Measurements from ENCODE around the gene RPL31.

Gene RPL31

GRCh38 chr2:100957996-100958653, 44.0 kb upstream of the RPL31 start:
- H3K4me3 ChIP-seq (ENCODE audit: low read depth, low read length), result no peak overlapping the region
- TF ChIP-seq, protein P1, sequence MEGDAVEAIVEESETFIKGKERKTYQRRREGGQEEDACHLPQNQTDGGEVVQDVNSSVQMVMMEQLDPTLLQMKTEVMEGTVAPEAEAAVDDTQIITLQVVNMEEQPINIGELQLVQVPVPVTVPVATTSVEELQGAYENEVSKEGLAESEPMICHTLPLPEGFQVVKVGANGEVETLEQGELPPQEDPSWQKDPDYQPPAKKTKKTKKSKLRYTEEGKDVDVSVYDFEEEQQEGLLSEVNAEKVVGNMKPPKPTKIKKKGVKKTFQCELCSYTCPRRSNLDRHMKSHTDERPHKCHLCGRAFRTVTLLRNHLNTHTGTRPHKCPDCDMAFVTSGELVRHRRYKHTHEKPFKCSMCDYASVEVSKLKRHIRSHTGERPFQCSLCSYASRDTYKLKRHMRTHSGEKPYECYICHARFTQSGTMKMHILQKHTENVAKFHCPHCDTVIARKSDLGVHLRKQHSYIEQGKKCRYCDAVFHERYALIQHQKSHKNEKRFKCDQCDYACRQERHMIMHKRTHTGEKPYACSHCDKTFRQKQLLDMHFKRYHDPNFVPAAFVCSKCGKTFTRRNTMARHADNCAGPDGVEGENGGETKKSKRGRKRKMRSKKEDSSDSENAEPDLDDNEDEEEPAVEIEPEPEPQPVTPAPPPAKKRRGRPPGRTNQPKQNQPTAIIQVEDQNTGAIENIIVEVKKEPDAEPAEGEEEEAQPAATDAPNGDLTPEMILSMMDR (IDR thresholded peaks at IDR 0.05; ENCODE audit: low read depth, low read length, missing control alignments), result no peak
- peak; percentile 80 for DNase-seq (ENCODE audit: low read depth)
- in situ Hi-C loops (cut with HindIII; ENCODE audit: low sequenced_read_pairs), result no loop called here

- TF ChIP-seq, protein P1 (IDR thresholded peaks at IDR 0.05; ENCODE audit: low read depth, low read length, missing control alignments), result no peak
- H3K4me3 ChIP-seq (ENCODE audit: low read depth, low read length), result no peak overlapping the region
- no peak for DNase-seq (ENCODE audit: low read depth)
- in situ Hi-C loops (cut with HindIII; ENCODE audit: low sequenced_read_pairs), result no loop called here
Measured at GRCh38 chr2:100959225-100959880, 42.7 kb upstream of the RPL31 start.

GRCh38 chr2:100960688-100961087, 41.4 kb upstream of the RPL31 start:
- TF ChIP-seq, protein P1 (IDR thresholded peaks at IDR 0.05; ENCODE audit: low read depth, low read length, missing control alignments), result no peak
- in situ Hi-C loops (cut with HindIII; ENCODE audit: low sequenced_read_pairs), result no loop called here
- no peak overlapping the region for H3K4me3 ChIP-seq (ENCODE audit: low read depth, low read length)
- no peak for DNase-seq (ENCODE audit: low read depth)

DNA sequence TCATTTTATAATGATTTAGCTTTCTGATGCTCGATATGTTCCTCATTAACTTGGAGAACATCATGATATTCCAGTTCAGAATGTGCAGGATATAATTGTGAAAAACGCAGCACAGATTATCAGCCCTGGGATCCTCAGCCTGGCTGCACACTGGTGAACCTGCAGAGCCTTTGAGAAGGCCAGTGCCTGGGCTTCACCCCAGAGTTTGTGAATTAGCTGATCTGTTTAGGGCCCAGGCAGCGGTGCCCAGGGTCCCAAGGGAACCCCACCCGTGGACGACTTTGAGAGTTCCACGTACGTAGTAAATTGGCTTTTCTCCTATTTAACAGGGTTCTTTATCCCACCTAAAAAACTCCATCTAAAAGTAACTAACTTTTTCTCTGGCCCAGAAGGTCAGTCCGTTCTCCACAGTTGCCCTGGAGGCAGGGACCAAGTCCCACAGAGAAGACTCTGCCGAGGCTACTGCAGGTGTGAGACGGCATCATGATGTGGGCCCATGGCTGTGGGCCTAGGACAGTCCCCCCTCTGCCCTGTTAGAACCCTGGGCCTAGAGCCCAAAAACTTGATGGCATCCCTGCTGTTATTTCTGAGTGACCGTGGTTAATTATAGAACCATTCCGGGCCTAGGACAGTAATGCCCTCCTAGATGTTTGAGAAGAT, 39.6 kb upstream of the RPL31 start:
- in situ Hi-C loops (cut with HindIII; ENCODE audit: low sequenced_read_pairs), result no loop called here
- TF ChIP-seq, protein P1 (IDR thresholded peaks at IDR 0.05; ENCODE audit: low read depth, low read length, missing control alignments), result no peak
- no peak overlapping the region for H3K4me3 ChIP-seq (ENCODE audit: low read depth, low read length)
- no peak for DNase-seq (ENCODE audit: low read depth)

- no peak for DNase-seq (ENCODE audit: low read depth)
- TF ChIP-seq, protein P1 (IDR thresholded peaks at IDR 0.05; ENCODE audit: low read depth, low read length, missing control alignments), result no peak
- no peak overlapping the region for H3K4me3 ChIP-seq (ENCODE audit: low read depth, low read length)
- in situ Hi-C loops (cut with HindIII; ENCODE audit: low sequenced_read_pairs), result no loop called here
Measured at GRCh38 chr2:100963026-100963375, 39.1 kb upstream of the RPL31 start.

DNA sequence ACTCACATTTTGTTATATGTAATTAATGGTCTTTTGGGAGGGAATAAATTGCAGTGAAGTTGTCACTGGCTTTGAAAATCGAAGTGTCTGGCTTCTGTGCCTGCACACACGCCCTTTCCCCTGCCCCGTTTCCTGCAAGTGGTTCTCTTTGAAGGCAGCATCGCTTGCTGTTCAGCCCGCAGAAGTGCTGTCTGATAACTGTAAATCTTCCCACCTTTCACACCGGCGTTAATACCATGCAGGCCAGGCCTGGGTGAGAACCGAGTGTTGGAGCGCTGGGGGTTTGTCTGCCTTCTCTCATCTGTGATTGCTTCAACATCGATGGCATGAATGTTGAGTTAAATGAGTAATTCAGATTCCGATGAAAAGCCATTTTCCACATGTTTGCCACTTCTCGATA, 37.9 kb upstream of the RPL31 start:
- in situ Hi-C loops (cut with HindIII; ENCODE audit: low sequenced_read_pairs), result no loop called here
- no peak for DNase-seq (ENCODE audit: low read depth)
- TF ChIP-seq, protein P1 (IDR thresholded peaks at IDR 0.05; ENCODE audit: low read depth, low read length, missing control alignments), result no peak
- H3K4me3 ChIP-seq (ENCODE audit: low read depth, low read length), result no peak overlapping the region
